Type B pancreatic cell (in vitro differentiated cells): ENCODE results near the gene CXXC5. TPM values are rescaled to one million over a fixed set of nuclear protein-coding genes. Genes with fewer than 3 reads are reported as not detected.
A peak's percentile ranks its signal among the peaks of the same experiment; 100 is the strongest.

Experiments
- DNase-seq: peaks from one replicate; pipeline ENCODE4 v3.0.0; 2021; ENCODE audit warnings: mixed read lengths; ENCODE audit not compliant: unreplicated experiment; ENCODE audit errors: extremely low spot score
- H3K27ac Mint-ChIP-seq: 2 replicates; pipeline ENCODE4 v1.8.0; 2021; ENCODE audit warnings: mild to moderate bottlenecking, mixed read lengths
- H3K27me3 Mint-ChIP-seq: 2 replicates; pipeline ENCODE4 v1.8.0; 2021; ENCODE audit warnings: mixed read lengths
- H3K36me3 Mint-ChIP-seq: 2 replicates; pipeline ENCODE4 v1.8.0; 2021; ENCODE audit warnings: mixed read lengths
- H3K4me1 Mint-ChIP-seq: one replicate; pipeline ENCODE4 v1.8.0; 2021; ENCODE audit warnings: mixed read lengths; ENCODE audit not compliant: unreplicated experiment
- H3K4me3 Mint-ChIP-seq: 2 replicates; pipeline ENCODE4 v1.8.0; 2021; ENCODE audit warnings: mild to moderate bottlenecking, mixed read lengths
- H3K9me3 Mint-ChIP-seq: 2 replicates; pipeline ENCODE4 v1.8.0; 2021; ENCODE audit warnings: mixed read lengths
- total RNA-seq: library from RNA; stranded (reverse); gene quantifications from 2 replicates; pipeline ENCODE4 v1.2.1, GENCODE V29; 2021; ENCODE audit warnings: low replicate concordance
- TF ChIP-seq, protein P1 (sequence below): fragments of 200-600 bp; sonication (generic); conservative IDR thresholded peaks from 2 replicates; pipeline ENCODE4 v1.5.0; 2021; ENCODE audit warnings: antibody characterized with exemption, mild to moderate bottlenecking

CXXC5 gene
- total RNA-seq, 1 donor from 2014 or later: 58.6 TPM

DNA sequence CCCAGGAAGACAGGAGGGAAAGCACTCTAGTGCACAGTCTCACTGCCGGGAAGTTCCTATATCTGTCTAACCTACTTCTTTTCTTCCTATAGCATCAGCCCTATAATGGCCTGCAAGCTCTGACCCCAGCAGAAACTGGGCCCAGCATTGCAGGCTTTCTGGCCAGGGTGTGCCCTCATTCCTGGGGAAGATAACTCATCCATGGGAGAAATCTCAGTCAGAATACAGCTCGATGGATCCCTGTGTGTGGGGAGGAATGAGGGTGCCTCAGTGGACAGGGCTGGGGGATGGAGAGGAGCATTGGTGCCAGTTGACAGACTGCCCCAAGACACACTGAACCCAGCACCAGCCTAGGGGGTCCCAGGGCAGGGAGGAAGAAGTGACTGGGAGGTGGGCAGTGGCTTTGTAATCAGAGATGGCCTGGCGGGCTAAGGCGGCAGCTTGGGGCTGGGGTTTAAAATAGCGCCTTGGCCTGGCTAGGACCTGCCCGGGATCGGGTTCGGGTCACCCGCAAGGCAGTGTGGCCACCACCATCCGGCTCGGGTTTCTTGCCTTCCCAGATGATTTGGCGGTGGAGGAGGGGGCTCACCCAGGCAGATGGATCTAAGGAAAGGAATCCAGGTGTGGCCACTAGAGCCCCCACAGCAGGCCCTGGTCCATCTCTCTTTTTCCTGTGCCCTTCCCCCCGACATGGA, 7.6 kb upstream of the CXXC5 start:
- peak; percentile 69 for DNase-seq
- peaks cover 69% of the 10 kb centered on the region for H3K4me1 Mint-ChIP-seq
- H3K4me3 Mint-ChIP-seq: peak overlapping the region; percentile 22
- H3K27me3 Mint-ChIP-seq: peaks cover 4% of the 10 kb centered on the region
- no peaks in the 10 kb centered on the region for H3K9me3 Mint-ChIP-seq
- peak overlapping the region; percentile 63 for H3K27ac Mint-ChIP-seq
- no peaks in the 10 kb centered on the region for H3K36me3 Mint-ChIP-seq
- TF ChIP-seq, protein P1, sequence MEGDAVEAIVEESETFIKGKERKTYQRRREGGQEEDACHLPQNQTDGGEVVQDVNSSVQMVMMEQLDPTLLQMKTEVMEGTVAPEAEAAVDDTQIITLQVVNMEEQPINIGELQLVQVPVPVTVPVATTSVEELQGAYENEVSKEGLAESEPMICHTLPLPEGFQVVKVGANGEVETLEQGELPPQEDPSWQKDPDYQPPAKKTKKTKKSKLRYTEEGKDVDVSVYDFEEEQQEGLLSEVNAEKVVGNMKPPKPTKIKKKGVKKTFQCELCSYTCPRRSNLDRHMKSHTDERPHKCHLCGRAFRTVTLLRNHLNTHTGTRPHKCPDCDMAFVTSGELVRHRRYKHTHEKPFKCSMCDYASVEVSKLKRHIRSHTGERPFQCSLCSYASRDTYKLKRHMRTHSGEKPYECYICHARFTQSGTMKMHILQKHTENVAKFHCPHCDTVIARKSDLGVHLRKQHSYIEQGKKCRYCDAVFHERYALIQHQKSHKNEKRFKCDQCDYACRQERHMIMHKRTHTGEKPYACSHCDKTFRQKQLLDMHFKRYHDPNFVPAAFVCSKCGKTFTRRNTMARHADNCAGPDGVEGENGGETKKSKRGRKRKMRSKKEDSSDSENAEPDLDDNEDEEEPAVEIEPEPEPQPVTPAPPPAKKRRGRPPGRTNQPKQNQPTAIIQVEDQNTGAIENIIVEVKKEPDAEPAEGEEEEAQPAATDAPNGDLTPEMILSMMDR: no peak

DNA sequence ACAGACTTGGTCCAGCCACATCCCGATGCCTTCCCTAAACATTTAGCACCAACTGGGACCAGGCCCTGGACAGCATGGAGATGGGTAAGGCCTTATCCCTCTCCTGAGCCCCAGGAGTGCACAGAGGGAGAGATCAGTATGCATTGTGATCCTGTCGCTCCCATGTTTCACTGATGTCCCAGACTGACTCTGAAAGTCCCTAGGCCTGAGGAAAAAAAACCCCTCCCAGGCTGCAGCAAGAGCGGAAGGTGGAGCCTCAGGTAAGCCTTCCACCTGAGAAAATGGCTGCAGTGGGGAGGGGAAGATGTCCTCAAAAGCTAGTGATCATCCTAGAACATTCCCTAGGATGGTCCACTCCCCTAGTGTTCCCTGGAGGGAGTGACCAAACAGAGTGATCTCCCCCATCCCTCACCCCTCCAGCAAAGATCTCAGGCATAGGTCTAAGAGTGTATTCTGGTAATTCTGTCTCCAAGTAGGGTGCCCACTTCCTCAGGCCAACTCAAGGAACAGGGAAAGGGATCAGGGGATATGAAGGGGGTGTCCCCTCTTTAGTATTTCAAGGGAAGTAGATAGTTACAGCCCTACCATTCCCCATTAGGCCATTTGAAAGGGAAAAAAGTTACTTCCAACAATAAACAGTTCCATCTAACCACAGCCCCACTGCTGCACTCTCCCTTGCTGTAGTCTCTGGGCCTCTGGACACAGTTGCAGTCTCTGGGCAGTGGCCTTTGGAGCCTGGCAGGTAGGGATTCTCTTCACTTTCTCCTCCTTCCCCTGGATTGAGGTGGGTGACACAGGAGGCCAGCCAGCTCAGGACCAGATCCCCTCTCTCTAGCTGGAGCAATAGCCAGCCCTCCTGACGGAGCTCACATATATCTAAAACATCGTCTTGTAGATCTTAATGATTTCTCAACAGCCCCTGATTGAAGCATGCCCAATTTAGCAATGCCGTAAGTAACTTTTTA, 6.8 kb upstream of the CXXC5 start:
- no peaks in the 10 kb centered on the region for H3K9me3 Mint-ChIP-seq
- DNase-seq: peak; percentile 37
- H3K4me1 Mint-ChIP-seq: peaks cover 67% of the 10 kb centered on the region
- H3K36me3 Mint-ChIP-seq: no peaks in the 10 kb centered on the region
- H3K27me3 Mint-ChIP-seq: peaks cover 5% of the 10 kb centered on the region
- peak overlapping the region; percentile 65 for H3K4me3 Mint-ChIP-seq
- TF ChIP-seq, protein P1: no peak
- H3K27ac Mint-ChIP-seq: peak overlapping the region; percentile 79

DNA sequence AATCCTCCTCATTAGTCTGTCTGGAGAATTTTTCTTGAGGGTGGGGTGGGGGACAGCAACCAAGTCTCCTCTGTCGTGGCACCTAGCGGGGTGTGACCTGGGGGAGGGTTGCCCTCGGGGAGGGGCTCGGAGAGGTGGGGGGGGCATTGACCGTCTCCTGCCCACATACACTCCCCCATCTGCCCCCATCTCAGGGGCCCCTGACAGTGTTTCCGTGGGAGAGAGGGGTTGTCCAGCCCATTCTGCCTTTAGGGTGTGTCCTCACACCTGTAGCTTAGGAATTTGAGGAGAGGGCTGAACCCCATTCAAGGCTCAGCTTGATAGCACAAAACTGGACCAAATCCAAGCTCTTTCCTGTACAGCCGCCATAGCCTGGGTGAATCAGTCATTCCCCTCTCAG, 5.9 kb upstream of the CXXC5 start:
- H3K4me1 Mint-ChIP-seq: peaks cover 65% of the 10 kb centered on the region
- H3K36me3 Mint-ChIP-seq: no peaks in the 10 kb centered on the region
- peaks cover 7% of the 10 kb centered on the region for H3K27me3 Mint-ChIP-seq
- H3K9me3 Mint-ChIP-seq: no peaks in the 10 kb centered on the region
- peak overlapping the region; percentile 65 for H3K4me3 Mint-ChIP-seq
- no peak for DNase-seq
- TF ChIP-seq, protein P1: no peak
- peak overlapping the region; percentile 79 for H3K27ac Mint-ChIP-seq

DNA sequence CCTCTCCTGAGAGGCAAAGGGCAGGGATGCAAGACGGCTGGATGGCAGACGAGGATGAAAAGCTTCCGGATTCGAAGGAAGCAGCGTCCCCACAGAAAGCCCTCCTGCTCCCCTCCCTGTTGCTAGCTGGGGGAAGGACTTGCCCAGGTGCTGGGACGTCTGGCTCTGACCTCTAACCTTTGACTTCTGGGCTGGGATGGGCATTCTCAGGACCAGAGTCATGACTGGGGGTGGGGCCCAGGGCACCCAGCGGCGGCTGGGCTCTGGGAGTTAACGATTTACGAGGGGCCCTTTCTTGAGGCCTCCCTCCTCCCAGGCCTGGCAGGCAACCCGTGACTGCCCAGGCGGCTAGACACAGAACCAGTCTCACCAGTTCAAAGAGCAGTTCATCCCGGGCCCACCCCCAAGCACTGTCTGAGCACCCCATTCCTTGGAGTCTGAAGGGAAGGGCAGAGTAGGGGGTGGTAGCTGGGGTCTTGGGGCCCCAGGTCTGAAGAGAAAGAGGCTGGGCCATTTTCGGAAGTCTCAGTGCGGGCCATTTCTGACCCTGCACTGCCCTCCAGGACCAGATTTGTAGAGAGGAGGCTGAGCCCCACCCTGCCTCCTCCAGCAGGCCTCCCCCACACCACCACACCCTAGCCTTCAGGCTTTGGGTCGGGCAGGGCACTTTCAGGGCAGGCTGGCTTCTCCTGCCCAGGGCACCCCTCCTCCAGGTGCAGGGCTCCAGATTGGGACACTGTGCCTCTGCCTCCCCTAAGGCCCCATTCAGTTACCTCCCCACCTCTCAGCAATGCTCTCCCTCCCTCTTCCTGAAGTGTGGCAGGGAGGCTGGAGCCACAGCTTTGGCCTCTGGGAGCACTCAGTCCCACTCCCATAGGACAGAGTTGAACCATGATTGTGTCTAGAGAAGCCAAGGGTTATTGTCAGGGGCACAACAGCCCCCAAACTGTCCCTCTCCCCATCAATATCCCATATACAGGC, 5.0 kb upstream of the CXXC5 start:
- Mint-ChIP-seq H3K4me1 (peaks cover 64% of the 10 kb centered on the region), H3K27me3 (peaks cover 7% of the 10 kb centered on the region), H3K36me3 (no peaks in the 10 kb centered on the region), H3K4me3 (peak overlapping the region; percentile 82), H3K27ac (peak overlapping the region; percentile 93), H3K9me3 (no peaks in the 10 kb centered on the region)
- TF ChIP-seq, protein P1: no peak
- no peak for DNase-seq

DNA sequence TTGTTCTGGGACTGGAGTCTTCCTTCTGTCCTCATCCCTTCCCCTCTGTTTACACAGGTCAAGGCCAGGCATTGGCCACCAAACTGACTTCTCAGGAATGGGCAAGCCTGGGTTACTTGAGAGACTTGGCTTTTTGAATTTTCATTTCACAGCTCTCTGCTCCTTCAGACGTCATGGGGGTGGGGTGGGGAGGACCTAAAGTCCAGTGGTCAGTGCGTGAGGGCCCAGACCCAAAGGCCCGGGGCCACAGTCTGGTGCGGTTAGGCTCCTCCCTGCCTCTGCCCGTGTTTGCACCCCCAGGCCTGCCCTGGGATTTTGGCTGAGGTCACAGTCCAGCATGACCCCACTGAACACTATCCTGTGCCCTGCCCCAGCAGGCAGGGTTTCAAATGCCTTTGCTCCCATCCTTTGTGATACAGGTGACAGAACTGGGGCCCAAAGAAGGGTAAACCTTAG, 4.1 kb upstream of the CXXC5 start:
- no peak for DNase-seq
- TF ChIP-seq, protein P1: no peak
- peak overlapping the region; percentile 82 for H3K4me3 Mint-ChIP-seq
- H3K4me1 Mint-ChIP-seq: peaks cover 56% of the 10 kb centered on the region
- H3K9me3 Mint-ChIP-seq: no peaks in the 10 kb centered on the region
- H3K27me3 Mint-ChIP-seq: peaks cover 7% of the 10 kb centered on the region
- H3K27ac Mint-ChIP-seq: peak overlapping the region; percentile 93
- H3K36me3 Mint-ChIP-seq: no peaks in the 10 kb centered on the region
